K562 (cell line): Measurements from ENCODE around the gene GOPC. TPM values are rescaled to one million over a fixed set of nuclear protein-coding genes. Genes with fewer than 3 reads are reported as not detected.

ENCODE experiments used
- CREB1 ChIP-seq, 2 experiments: sonication (generic) in 1 of 2; formaldehyde crosslinking in 1 of 2; IDR thresholded peaks; 2 replicates each; pipeline versions ENCODE4 v1.6.1 to v1.8.0; 2012 to 2022; ENCODE audit warnings: inconsistent platforms in 1 of 2, mild to moderate bottlenecking in 1 of 2, missing genetic modification reagents in 1 of 2, moderate library complexity in 1 of 2
- DMBX1 ChIP-seq: fragments of 250-450 bp; sonication (Bioruptor Pico); IDR thresholded peaks from 2 replicates; pipeline ENCODE4 v1.8.0; 2022; ENCODE audit warnings: inconsistent platforms, mild to moderate bottlenecking, moderate library complexity, borderline replicate concordance
- FOXA1 ChIP-seq: fragments of 450-650 bp; IDR thresholded peaks from 2 replicates; pipeline ENCODE4 v1.6.1; 2016; ENCODE audit warnings: mild to moderate bottlenecking, borderline replicate concordance
- MTF1 ChIP-seq: fragments of 250-450 bp; sonication (Bioruptor Pico); IDR thresholded peaks from 2 replicates; pipeline ENCODE4 v1.9.0; 2021; ENCODE audit warnings: moderate library complexity, mild to moderate bottlenecking, inconsistent platforms, borderline replicate concordance
- PBX2 ChIP-seq, 2 experiments: IDR thresholded peaks in 1 of 2; conservative IDR thresholded peaks in 1 of 2; 2 replicates each; pipeline ENCODE4 v1.6.1; 2016; ENCODE audit warnings: low read depth in 2 of 2, mild to moderate bottlenecking in 1 of 2, missing compliant biosample characterization in 1 of 2, missing genetic modification characterization in 1 of 2, moderate library complexity in 1 of 2
- PKNOX1 ChIP-seq: fragments of 450-650 bp; IDR thresholded peaks from 2 replicates; pipeline ENCODE4 v1.6.1; 2016
- REST ChIP-seq, 2 experiments: fragments of 450-650 bp; formaldehyde crosslinking in 1 of 2; IDR thresholded peaks; 2 replicates each; pipeline versions ENCODE4 v1.4.0 to v1.6.1; 2014 to 2020; ENCODE audit warnings: mild to moderate bottlenecking in 2 of 2, borderline replicate concordance in 1 of 2, low read depth in 1 of 2
- SMAD3 ChIP-seq: fragments of 450-650 bp; formaldehyde crosslinking; conservative IDR thresholded peaks from 2 replicates; pipeline ENCODE4 v1.4.0; 2020; ENCODE audit warnings: mild to moderate bottlenecking
- SUPT5H ChIP-seq: fragments of 450-650 bp; IDR thresholded peaks from 2 replicates; pipeline ENCODE4 v1.6.1; 2016
- TEAD4 ChIP-seq, 2 experiments: sonication (generic) in 1 of 2; formaldehyde crosslinking in 1 of 2; IDR thresholded peaks; 2 replicates each; pipeline versions ENCODE4 v1.6.1 to v1.8.0; 2012 to 2022; ENCODE audit warnings: borderline replicate concordance in 1 of 2, inconsistent platforms in 1 of 2, low read length in 1 of 2, mild to moderate bottlenecking in 1 of 2, missing genetic modification reagents in 1 of 2
- ZNF431 ChIP-seq: sonication (generic); formaldehyde crosslinking; IDR thresholded peaks from 2 replicates; pipeline ENCODE4 v1.8.0; 2022; ENCODE audit warnings: mild to moderate bottlenecking, missing genetic modification reagents
- ZNF644 ChIP-seq: fragments of 200-800 bp; sonication (Bioruptor generic); IDR thresholded peaks from 2 replicates; pipeline ENCODE4 v1.6.1; 2016; ENCODE audit warnings: low read depth, missing genetic modification characterization, missing compliant biosample characterization
- polyA plus RNA-seq, 8 experiments: library from polyadenylated mRNA; depleted of rRNA in 4 of 8; stranded (reverse) in 5 of 8; unstranded in 3 of 8; fragments of >200 nt; fragmentation: Nextera tagmentation in 2 of 8; fragmentation: Illumina TruSeq in 1 of 8; extraction: Ambion mirVana in 2 of 8; extraction: Trizol in 1 of 8; gene quantifications; 2 replicates each; pipeline versions ENCODE4 v1.2.1 to v1.2.3, GENCODE V29; 2011 to 2014; ENCODE audit warnings: inconsistent platforms in 1 of 8, missing spikeins in 1 of 8
- total RNA-seq, 7 experiments: library from RNA; depleted of rRNA in 6 of 7; stranded (reverse); fragments of >200 nt in 6 of 7; fragmentation: Illumina TruSeq in 2 of 7; extraction: Trizol in 2 of 7; gene quantifications; 2 replicates each; pipeline versions ENCODE4 v1.2.1 to v1.2.3, GENCODE V29; 2011 to 2021; ENCODE audit warnings: low replicate concordance in 1 of 7

Gene GOPC
- total and polyA plus RNA-seq, 9 of the 15 experiments (the other 6 are each of a cell fraction or from before 2014, with no cell fraction given), result 10.0 to 32.2 (median 25.6) TPM

- TF ChIP-seq PBX2 (CRISPR knock-in tag; IDR thresholded peaks at IDR 0.05; ENCODE audit: low read depth) (no peak), PBX2 (tag; conservative IDR thresholded peaks at IDR 0.05; ENCODE audit: low read depth) (no peak), PKNOX1 (no peak), TEAD4 (IDR thresholded peaks at IDR 0.05; ENCODE audit: low read length) (peak; percentile 10; the same call in 1 of the 2 replicates), TEAD4 (CRISPR knock-in tag; IDR thresholded peaks at IDR 0.05; ENCODE audit: borderline replicate concordance) (no peak), ZNF644 (tag) (no peak), SMAD3 (CRISPR knock-in tag) (no peak), SUPT5H (no peak), CREB1 (IDR thresholded peaks at IDR 0.05) (no peak), CREB1 (CRISPR knock-in tag; IDR thresholded peaks at IDR 0.05) (no peak), DMBX1 (CRISPR knock-in tag) (no peak), FOXA1 (no peak), MTF1 (CRISPR knock-in tag) (no peak), REST (IDR thresholded peaks at IDR 0.05; ENCODE audit: borderline replicate concordance) (peak; percentile 66; the same call in 1 of the 2 replicates), REST (CRISPR knock-in tag; IDR thresholded peaks at IDR 0.05; ENCODE audit: low read depth) (no peak), ZNF431 (CRISPR knock-in tag) (no peak)
Observed at GRCh38 chr6:117605169-117605826, 3.0 kb upstream of the GOPC start (continued).
